Measurements from ENCODE around the gene ANXA11.
"Not testable (repeated sequence)": the region's sequence is repeated elsewhere in the genome, so short reads cannot be mapped to it uniquely, and the experiment has no call there.

Gene ANXA11

GRCh38 chr10:80207768-80208370, 2.5 kb upstream of the ANXA11 start:
- DNase-seq (ENCODE audit: low read depth): no peak

- DNase-seq (ENCODE audit: low read depth): no peak
These were observed 929 bp upstream of the ANXA11 start for GRCh38 chr10:80206277-80206655.

GRCh38 chr10:80204677-80205476, 460 bp downstream of the ANXA11 start:
- DNase-seq (ENCODE audit: low read depth): no peak

GRCh38 chr10:80203835-80204676, 1.3 kb downstream of the ANXA11 start:
- no peak for DNase-seq (ENCODE audit: low read depth)

GRCh38 chr10:80202934-80203834, 2.2 kb downstream of the ANXA11 start:
- DNase-seq (ENCODE audit: low read depth): peak; percentile 58

- DNase-seq (ENCODE audit: low read depth): not testable (repeated sequence)
These were observed 2.8 kb downstream of the ANXA11 start for GRCh38 chr10:80202530-80202929.

- DNase-seq (ENCODE audit: low read depth): no peak
These were observed 3.7 kb downstream of the ANXA11 start for GRCh38 chr10:80201608-80202141.

GRCh38 chr10:80200687-80201086, 4.7 kb downstream of the ANXA11 start:
- DNase-seq (ENCODE audit: low read depth): no peak

- DNase-seq (ENCODE audit: low read depth): no peak
These were observed 5.1 kb downstream of the ANXA11 start for GRCh38 chr10:80200259-80200658.

GRCh38 chr10:80199828-80200227, 5.5 kb downstream of the ANXA11 start:
- DNase-seq (ENCODE audit: low read depth): no peak

GRCh38 chr10:80197972-80198916, 7.1 kb downstream of the ANXA11 start:
- DNase-seq (ENCODE audit: low read depth): no peak

- DNase-seq (ENCODE audit: low read depth): no peak
These were observed 8.4 kb downstream of the ANXA11 start for GRCh38 chr10:80196950-80197315.

GRCh38 chr10:80196270-80196949, 8.9 kb downstream of the ANXA11 start:
- DNase-seq (ENCODE audit: low read depth): peak; percentile 61

GRCh38 chr10:80195046-80195574, 10.2 kb downstream of the ANXA11 start:
- DNase-seq (ENCODE audit: low read depth): no peak

- no peak for DNase-seq (ENCODE audit: low read depth)
These were observed 10.8 kb downstream of the ANXA11 start for GRCh38 chr10:80194373-80195045.

GRCh38 chr10:80192553-80192952, 12.8 kb downstream of the ANXA11 start:
- DNase-seq (ENCODE audit: low read depth): no peak

GRCh38 chr10:80191589-80192270, 13.6 kb downstream of the ANXA11 start:
- no peak for DNase-seq (ENCODE audit: low read depth)

GRCh38 chr10:80188713-80189112, 16.6 kb downstream of the ANXA11 start:
- no peak for DNase-seq (ENCODE audit: low read depth)
